Neural crest cell (in vitro differentiated cells): ENCODE results near the gene SOCS3. TPM values are rescaled to one million over a fixed set of nuclear protein-coding genes. Genes with fewer than 3 reads are reported as not detected.

Source experiments
- DNase-seq: peaks from one replicate; pipeline ENCODE4 v3.0.0; 2021; ENCODE audit warnings: low read depth, mixed read lengths, low spot score
- H3K27ac Mint-ChIP-seq: one replicate; pipeline ENCODE4 v1.8.0; 2021; ENCODE audit warnings: mild to moderate bottlenecking, mixed read lengths; ENCODE audit not compliant: unreplicated experiment
- H3K27me3 Mint-ChIP-seq: 2 replicates; pipeline ENCODE4 v1.8.0; 2021; ENCODE audit warnings: low read depth, mild to moderate bottlenecking, mixed read lengths
- H3K36me3 Mint-ChIP-seq: 2 replicates; pipeline ENCODE4 v1.8.0; 2021; ENCODE audit warnings: low read depth, mild to moderate bottlenecking, mixed read lengths
- H3K4me1 Mint-ChIP-seq: 2 replicates; pipeline ENCODE4 v1.8.0; 2021; ENCODE audit warnings: mixed read lengths
- H3K4me3 Mint-ChIP-seq: one replicate; pipeline ENCODE4 v1.8.0; 2021; ENCODE audit warnings: mild to moderate bottlenecking, mixed read lengths
- H3K9me3 Mint-ChIP-seq: 2 replicates; pipeline ENCODE4 v1.8.0; 2021; ENCODE audit warnings: mixed read lengths
- CTCF ChIP-seq: fragments of 200-600 bp; sonication (generic); conservative IDR thresholded peaks from 2 replicates; pipeline ENCODE4 v1.5.0; 2021; ENCODE audit warnings: antibody characterized with exemption, mild to moderate bottlenecking
- total RNA-seq: library from RNA; stranded (reverse); gene quantifications from 2 replicates; pipeline ENCODE4 v1.2.1, GENCODE V29; 2021

Gene SOCS3
- total RNA-seq, 1 donor from 2014 or later, result 6.1 TPM

- Mint-ChIP-seq H3K27me3 (no peaks in the 10 kb centered on the region), H3K9me3 (no peaks in the 10 kb centered on the region), H3K27ac (no peak overlapping the region), H3K36me3 (peaks cover 7% of the 10 kb centered on the region), H3K4me1 (no peaks in the 10 kb centered on the region), H3K4me3 (no peak overlapping the region)
- no peak for DNase-seq
- no peak for TF ChIP-seq CTCF
Measured at GRCh38 chr17:78406396-78406795, 46.5 kb upstream of the SOCS3 start.

- H3K27ac Mint-ChIP-seq, result no peak overlapping the region
- DNase-seq, result no peak
- H3K4me1 Mint-ChIP-seq, result no peaks in the 10 kb centered on the region
- H3K27me3 Mint-ChIP-seq, result no peaks in the 10 kb centered on the region
- peaks cover 7% of the 10 kb centered on the region for H3K36me3 Mint-ChIP-seq
- no peak for TF ChIP-seq CTCF
- no peaks in the 10 kb centered on the region for H3K9me3 Mint-ChIP-seq
- no peak overlapping the region for H3K4me3 Mint-ChIP-seq
Measured at GRCh38 chr17:78403822-78404221, 43.9 kb upstream of the SOCS3 start.

GRCh38 chr17:78401891-78402290 lies 42.0 kb upstream of the SOCS3 start:
- Mint-ChIP-seq H3K4me1 (no peaks in the 10 kb centered on the region), H3K36me3 (peaks cover 7% of the 10 kb centered on the region), H3K27me3 (no peaks in the 10 kb centered on the region), H3K9me3 (no peaks in the 10 kb centered on the region), H3K27ac (no peak overlapping the region), H3K4me3 (no peak overlapping the region)
- TF ChIP-seq CTCF, result no peak
- no peak for DNase-seq

GRCh38 chr17:78401246-78401645 lies 41.4 kb upstream of the SOCS3 start:
- Mint-ChIP-seq H3K27me3 (no peaks in the 10 kb centered on the region), H3K27ac (no peak overlapping the region), H3K9me3 (no peaks in the 10 kb centered on the region), H3K36me3 (peaks cover 7% of the 10 kb centered on the region), H3K4me1 (no peaks in the 10 kb centered on the region), H3K4me3 (no peak overlapping the region)
- TF ChIP-seq CTCF, result no peak
- DNase-seq, result no peak

GRCh38 chr17:78400581-78401240 lies 40.8 kb upstream of the SOCS3 start:
- no peak for TF ChIP-seq CTCF
- Mint-ChIP-seq H3K36me3 (peaks cover 5% of the 10 kb centered on the region), H3K4me1 (no peaks in the 10 kb centered on the region), H3K27ac (peak overlapping the region; percentile 43), H3K9me3 (no peaks in the 10 kb centered on the region), H3K4me3 (no peak overlapping the region), H3K27me3 (no peaks in the 10 kb centered on the region)
- no peak for DNase-seq
